Spleen (tissue), 11 donors: ENCODE data around the gene PTPRG. TPM values are rescaled to one million over a fixed set of nuclear protein-coding genes. Genes with fewer than 3 reads are reported as not detected.

ENCODE experiments used
- DNase-seq: peaks from one replicate; pipeline ENCODE4 v3.0.0-alpha.2; 2020
- H3K27ac ChIP-seq, 8 donors: fragments of 200-600 bp; sonication (generic) in 7 of 8; 1 replicate in 4 of 8; 2 replicates in 4 of 8; pipeline versions ENCODE4 v1.5.0 to v1.8.0; 2016 to 2021; ENCODE audit warnings: inconsistent platforms in 4 of 8, mild to moderate bottlenecking in 4 of 8, moderate library complexity in 1 of 8
- H3K27me3 ChIP-seq, 7 donors: fragments of 200-600 bp; sonication (generic) in 6 of 7; replicated peaks in 1 of 7; 1 replicate in 4 of 7; 2 replicates in 3 of 7; pipeline versions ENCODE4 v1.5.0 to v1.8.0; 2016 to 2021; ENCODE audit warnings: inconsistent platforms in 3 of 7, mild to moderate bottlenecking in 1 of 7
- H3K36me3 ChIP-seq, 6 donors: fragments of 200-600 bp; sonication (generic) in 5 of 6; 1 replicate in 4 of 6; 2 replicates in 2 of 6; pipeline versions ENCODE4 v1.5.0 to v1.8.0; 2016 to 2021; ENCODE audit warnings: inconsistent platforms in 2 of 6
- H3K4me1 ChIP-seq, 6 donors: fragments of 200-600 bp; sonication (generic) in 5 of 6; 1 replicate in 3 of 6; 2 replicates in 3 of 6; pipeline versions ENCODE4 v1.5.0 to v1.8.0; 2016 to 2021; ENCODE audit warnings: inconsistent platforms in 3 of 6
- H3K4me3 ChIP-seq, 8 donors: fragments of 200-600 bp; sonication (generic) in 7 of 8; 1 replicate in 4 of 8; 2 replicates in 4 of 8; pipeline versions ENCODE4 v1.5.0 to v1.8.0; 2016 to 2021; ENCODE audit warnings: inconsistent platforms in 4 of 8, mild to moderate bottlenecking in 4 of 8, moderate library complexity in 2 of 8
- H3K9me3 ChIP-seq, 8 donors: fragments of 200-600 bp; sonication (generic) in 7 of 8; 1 replicate in 4 of 8; 2 replicates in 4 of 8; pipeline versions ENCODE4 v1.5.0 to v1.8.0; 2016 to 2021; ENCODE audit warnings: inconsistent platforms in 4 of 8
- POLR2A ChIP-seq, 3 donors: fragments of 450-650 bp; IDR thresholded peaks; one replicate each; pipeline ENCODE4 v1.5.1; 2017; ENCODE audit warnings: antibody characterized with exemption in 3 of 3, mild to moderate bottlenecking in 1 of 3
- POLR2AphosphoS5 ChIP-seq, 3 donors: sonication (generic); formaldehyde crosslinking; IDR thresholded peaks; one replicate each; pipeline ENCODE4 v1.5.1; 2017; ENCODE audit warnings: antibody characterized with exemption in 3 of 3
- WGBS, 5 donors: extraction: QIAGEN DNeasy Blood & Tissue Kit in 3 of 5; methylation state at CpG; one replicate each; pipeline versions ENCODE4 v1.1.5 to v1.1.7; 2013 to 2018; 5-methylcytosine and 5-hydroxymethylcytosine counted together
- intact Hi-C: fragments of 100-400 bp; cut with DNase I; formaldehyde crosslinking; loops from one replicate; pipeline ENCODE4 v1.15.0; 2023; ENCODE audit warnings: low total_unique reads
- polyA plus RNA-seq, 3 donors: library from polyadenylated mRNA; stranded (reverse); fragments of 200-250 nt; gene quantifications; one replicate each; pipeline ENCODE4 v1.2.1, GENCODE V29; 2013
- total RNA-seq, 7 donors: library from RNA; depleted of rRNA in 3 of 7; stranded (reverse); fragments of >200 nt in 3 of 7; fragmentation: NEBNext Ultra II Directional in 4 of 7; extraction: Animal tissue kit (Norgen Biotek cat#: 25700) in 4 of 7; gene quantifications; one replicate each; pipeline versions ENCODE4 v1.1.0 to v1.2.1, GENCODE V29; 2016 to 2021
- TF ChIP-seq, protein P1 (sequence below), 11 experiments: fragments of 200-600 bp in 7 of 11; fragments of 450-650 bp in 4 of 11; sonication (generic) in 4 of 11; IDR thresholded peaks in 8 of 11; conservative IDR thresholded peaks in 3 of 11; 1 replicate in 7 of 11; 2 replicates in 4 of 11; pipeline versions ENCODE4 v1.4.0 to v1.8.0; 2016 to 2021; ENCODE audit warnings: antibody characterized with exemption in 11 of 11, inconsistent platforms in 4 of 11, mild to moderate bottlenecking in 1 of 11
- donor health status: healthy with polysubstance abuse.
- donor health status: DM: no; HTN: no; CAD: no; lungs with moderate emphysema.
- donor health status: DM: no; HTN: no; CAD: no.
- donor health status: Bipolar disorder and iron deficiency.
- donor health status: healthy.
- donor health status: DM: no; HTN: no; CAD: no.
- donor health status: DM: yes; HTN: yes; CAD: no.

Gene PTPRG
- total and polyA plus RNA-seq, 10 donors: 0.89 to 77.0 (median 34.5) TPM

DNA sequence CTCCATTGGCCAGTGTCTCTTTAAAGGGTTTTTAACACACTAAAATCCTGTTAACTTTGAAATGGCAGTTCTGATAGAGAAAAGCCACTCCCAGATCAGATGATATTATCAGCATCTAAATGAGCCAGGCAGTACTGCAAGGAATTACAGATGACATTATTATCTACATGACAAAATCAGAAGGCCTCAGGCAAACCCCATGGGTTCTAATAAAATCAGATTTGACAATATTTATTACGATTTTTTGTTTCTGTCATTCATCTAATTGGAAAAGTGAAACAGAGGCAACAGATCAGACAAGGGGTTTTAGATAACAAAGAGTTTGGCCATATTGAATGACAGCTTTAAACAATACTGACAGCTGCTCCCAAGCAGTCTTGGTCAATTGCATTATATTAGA is 699.3 kb downstream of the PTPRG start:
- no peaks in the 10 kb centered on the region for H3K4me1 ChIP-seq
- no peaks in the 10 kb centered on the region for H3K27me3 ChIP-seq
- H3K9me3 ChIP-seq: no peaks in the 10 kb centered on the region
- WGBS, 5 donors: 80 to 88% (median 83%) methylated on average over 1 of the region's 1 CpG
- H3K27ac ChIP-seq: no peak overlapping the region
- intact Hi-C loops: no loop called here
- TF ChIP-seq POLR2AphosphoS5 (IDR thresholded peaks at IDR 0.05) (no peak), POLR2A (IDR thresholded peaks at IDR 0.05) (no peak)
- TF ChIP-seq, protein P1, sequence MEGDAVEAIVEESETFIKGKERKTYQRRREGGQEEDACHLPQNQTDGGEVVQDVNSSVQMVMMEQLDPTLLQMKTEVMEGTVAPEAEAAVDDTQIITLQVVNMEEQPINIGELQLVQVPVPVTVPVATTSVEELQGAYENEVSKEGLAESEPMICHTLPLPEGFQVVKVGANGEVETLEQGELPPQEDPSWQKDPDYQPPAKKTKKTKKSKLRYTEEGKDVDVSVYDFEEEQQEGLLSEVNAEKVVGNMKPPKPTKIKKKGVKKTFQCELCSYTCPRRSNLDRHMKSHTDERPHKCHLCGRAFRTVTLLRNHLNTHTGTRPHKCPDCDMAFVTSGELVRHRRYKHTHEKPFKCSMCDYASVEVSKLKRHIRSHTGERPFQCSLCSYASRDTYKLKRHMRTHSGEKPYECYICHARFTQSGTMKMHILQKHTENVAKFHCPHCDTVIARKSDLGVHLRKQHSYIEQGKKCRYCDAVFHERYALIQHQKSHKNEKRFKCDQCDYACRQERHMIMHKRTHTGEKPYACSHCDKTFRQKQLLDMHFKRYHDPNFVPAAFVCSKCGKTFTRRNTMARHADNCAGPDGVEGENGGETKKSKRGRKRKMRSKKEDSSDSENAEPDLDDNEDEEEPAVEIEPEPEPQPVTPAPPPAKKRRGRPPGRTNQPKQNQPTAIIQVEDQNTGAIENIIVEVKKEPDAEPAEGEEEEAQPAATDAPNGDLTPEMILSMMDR (IDR thresholded peaks at IDR 0.05 in 8 of 11, conservative IDR thresholded peaks at IDR 0.05 in 3 of 11): no peak
- no peak for DNase-seq
- H3K4me3 ChIP-seq: no peak overlapping the region
- peaks cover 0 to 21% (median 0%) of the 10 kb centered on the region in 6 donors for H3K36me3 ChIP-seq

DNA sequence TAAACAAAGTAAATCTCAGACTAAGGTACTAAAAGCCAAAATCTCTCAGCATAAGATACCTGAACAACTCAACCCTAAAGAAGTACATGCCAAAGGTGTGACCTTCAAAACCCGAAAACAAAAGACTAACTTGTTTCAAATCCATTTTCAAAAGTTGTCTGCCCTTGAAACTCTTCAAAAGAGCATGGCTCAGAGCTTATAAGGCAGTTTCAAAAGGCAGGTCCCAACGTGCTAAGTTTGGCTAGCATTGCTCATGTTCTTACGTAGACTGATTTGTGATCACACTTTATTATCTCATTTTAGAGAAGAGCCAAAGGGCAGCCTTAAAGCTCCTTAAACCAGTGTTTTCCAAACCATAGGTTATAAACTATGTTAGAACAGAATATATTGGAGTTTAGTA is 699.8 kb downstream of the PTPRG start:
- H3K27ac ChIP-seq: no peak overlapping the region
- intact Hi-C loops: no loop called here
- 64 to 81% (median 73%) methylated on average over 3 of the region's 3 CpGs for WGBS, 5 donors
- TF ChIP-seq, protein P1 (IDR thresholded peaks at IDR 0.05 in 8 of 11, conservative IDR thresholded peaks at IDR 0.05 in 3 of 11): no peak
- TF ChIP-seq POLR2AphosphoS5 (IDR thresholded peaks at IDR 0.05): no peak
- TF ChIP-seq POLR2A (IDR thresholded peaks at IDR 0.05): no peak
- no peak overlapping the region for H3K4me3 ChIP-seq
- H3K4me1 ChIP-seq: no peaks in the 10 kb centered on the region
- peaks cover 0 to 18% (median 0%) of the 10 kb centered on the region in 6 donors for H3K36me3 ChIP-seq
- H3K9me3 ChIP-seq: no peaks in the 10 kb centered on the region
- no peak for DNase-seq
- no peaks in the 10 kb centered on the region for H3K27me3 ChIP-seq

DNA sequence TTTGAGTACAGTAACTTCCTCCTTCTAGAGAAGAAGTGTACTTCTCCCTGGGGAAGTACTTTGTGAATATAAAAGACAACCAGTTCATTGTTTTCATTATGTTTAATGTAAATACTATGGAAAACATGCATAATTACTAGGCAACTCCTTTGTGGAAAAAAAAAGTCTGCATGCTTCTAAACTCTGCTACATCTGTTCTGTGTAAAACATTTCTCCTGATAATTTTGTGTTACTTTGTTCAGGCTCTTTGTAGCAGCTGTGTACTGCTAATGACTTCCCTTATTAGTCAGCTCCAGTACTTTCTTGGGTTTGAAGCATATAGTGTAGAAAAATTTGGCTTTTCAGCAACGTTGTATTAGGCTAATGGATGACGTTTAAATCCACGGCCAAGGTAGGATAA is 700.4 kb downstream of the PTPRG start:
- H3K4me3 ChIP-seq: no peak overlapping the region
- H3K27me3 ChIP-seq: no peaks in the 10 kb centered on the region
- H3K9me3 ChIP-seq: no peaks in the 10 kb centered on the region
- peaks cover 0 to 18% (median 0%) of the 10 kb centered on the region in 6 donors for H3K36me3 ChIP-seq
- TF ChIP-seq POLR2A (IDR thresholded peaks at IDR 0.05): no peak
- TF ChIP-seq, protein P1 (IDR thresholded peaks at IDR 0.05 in 8 of 11, conservative IDR thresholded peaks at IDR 0.05 in 3 of 11): no peak
- no peak for TF ChIP-seq POLR2AphosphoS5 (IDR thresholded peaks at IDR 0.05)
- 68 to 77% (median 74%) methylated on average over 3 of the region's 3 CpGs for WGBS, 5 donors
- no peak for DNase-seq
- no peak overlapping the region for H3K27ac ChIP-seq
- no peaks in the 10 kb centered on the region for H3K4me1 ChIP-seq
- intact Hi-C loops: no loop called here

DNA sequence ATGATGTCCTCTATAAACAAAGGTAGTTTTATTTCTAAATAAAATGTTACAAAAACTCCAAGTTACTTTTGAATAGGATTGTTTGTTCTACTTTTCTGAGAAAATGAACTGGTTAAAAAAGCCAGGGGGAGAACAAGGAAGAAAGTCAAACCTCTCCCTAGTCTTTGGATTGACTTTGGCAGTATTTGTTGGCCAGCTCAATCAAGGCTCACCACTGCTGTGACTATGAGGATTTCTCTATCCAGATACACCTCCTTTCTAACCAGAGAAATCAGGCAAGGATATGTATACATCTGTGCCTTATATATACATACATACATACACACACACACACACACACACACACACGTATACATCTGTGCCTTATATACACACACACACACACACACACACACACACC is 704.2 kb downstream of the PTPRG start:
- intact Hi-C loops: no loop called here
- no peak for TF ChIP-seq POLR2A (IDR thresholded peaks at IDR 0.05)
- no peak for TF ChIP-seq POLR2AphosphoS5 (IDR thresholded peaks at IDR 0.05)
- TF ChIP-seq, protein P1 (IDR thresholded peaks at IDR 0.05 in 8 of 11, conservative IDR thresholded peaks at IDR 0.05 in 3 of 11): no peak
- H3K4me3 ChIP-seq: no peak overlapping the region

More for the DNA sequence above, 704.2 kb downstream of the PTPRG start:
- DNase-seq: no peak
- no peaks in the 10 kb centered on the region for H3K27me3 ChIP-seq
- 63 to 90% (median 88%) methylated on average over 1 of the region's 1 CpG for WGBS, 5 donors
- H3K4me1 ChIP-seq: no peaks in the 10 kb centered on the region
- H3K9me3 ChIP-seq: no peaks in the 10 kb centered on the region
- H3K27ac ChIP-seq: no peak overlapping the region
- peaks cover 0 to 38% (median 0%) of the 10 kb centered on the region in 6 donors for H3K36me3 ChIP-seq
